Mammary epithelial cell (primary cell): Measurements from ENCODE around the gene MAPK8.

Experiments used
- CTCF ChIP-seq, 2 donors: IDR thresholded peaks in 1 of 2; conservative IDR thresholded peaks in 1 of 2; 2 replicates each; pipeline ENCODE4 v1.5.1; 2011 to 2012; ENCODE audit warnings: inconsistent platforms in 2 of 2, low read length in 2 of 2, mild to moderate bottlenecking in 2 of 2, control low read depth in 1 of 2, low read depth in 1 of 2; ENCODE audit not compliant: insufficient read depth in 1 of 2; ENCODE audit errors: extremely low read depth in 1 of 2
- EZH2 ChIP-seq: IDR thresholded peaks from 2 replicates; pipeline ENCODE4 v1.6.1; 2012; ENCODE audit warnings: low read length, inconsistent platforms, borderline replicate concordance

GRCh38 chr10:48307711-48308018 lies 1.2 kb downstream of the MAPK8 start:
- TF ChIP-seq CTCF (conservative IDR thresholded peaks at IDR 0.05 in 1 of 2, IDR thresholded peaks at IDR 0.05 in 1 of 2; ENCODE audit: extremely low read depth in 1 of 2, insufficient read depth in 1 of 2, low read depth in 1 of 2, low read length in 2 of 2) (no peak), EZH2 (no peak)
